ENCODE data around the gene OR3A2.
"Not testable (repeated sequence)": the region's sequence is repeated elsewhere in the genome, so short reads cannot be mapped to it uniquely, and the experiment has no call there.

Gene OR3A2

DNA sequence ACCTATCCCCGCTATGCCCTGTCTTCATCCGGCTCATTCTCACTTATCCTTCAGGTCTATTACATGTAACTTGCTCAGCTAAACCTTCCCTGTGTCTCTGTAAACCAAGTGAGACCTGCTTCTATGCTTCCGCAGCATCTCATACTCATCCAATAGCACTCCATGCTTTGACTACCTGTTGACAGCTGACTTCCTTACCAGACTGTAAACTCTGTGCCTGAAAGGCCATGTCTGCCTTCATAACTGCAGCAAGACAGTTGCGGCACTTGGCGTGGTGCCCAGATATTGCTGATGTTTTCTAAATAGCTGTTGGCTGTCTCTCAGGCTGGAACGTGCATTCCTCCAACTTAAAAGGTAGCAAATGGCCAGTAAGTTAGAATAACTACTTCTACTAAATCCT is 13.9 kb upstream of the OR3A2 start:
- TF ChIP-seq, protein P1, sequence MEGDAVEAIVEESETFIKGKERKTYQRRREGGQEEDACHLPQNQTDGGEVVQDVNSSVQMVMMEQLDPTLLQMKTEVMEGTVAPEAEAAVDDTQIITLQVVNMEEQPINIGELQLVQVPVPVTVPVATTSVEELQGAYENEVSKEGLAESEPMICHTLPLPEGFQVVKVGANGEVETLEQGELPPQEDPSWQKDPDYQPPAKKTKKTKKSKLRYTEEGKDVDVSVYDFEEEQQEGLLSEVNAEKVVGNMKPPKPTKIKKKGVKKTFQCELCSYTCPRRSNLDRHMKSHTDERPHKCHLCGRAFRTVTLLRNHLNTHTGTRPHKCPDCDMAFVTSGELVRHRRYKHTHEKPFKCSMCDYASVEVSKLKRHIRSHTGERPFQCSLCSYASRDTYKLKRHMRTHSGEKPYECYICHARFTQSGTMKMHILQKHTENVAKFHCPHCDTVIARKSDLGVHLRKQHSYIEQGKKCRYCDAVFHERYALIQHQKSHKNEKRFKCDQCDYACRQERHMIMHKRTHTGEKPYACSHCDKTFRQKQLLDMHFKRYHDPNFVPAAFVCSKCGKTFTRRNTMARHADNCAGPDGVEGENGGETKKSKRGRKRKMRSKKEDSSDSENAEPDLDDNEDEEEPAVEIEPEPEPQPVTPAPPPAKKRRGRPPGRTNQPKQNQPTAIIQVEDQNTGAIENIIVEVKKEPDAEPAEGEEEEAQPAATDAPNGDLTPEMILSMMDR (conservative IDR thresholded peaks at IDR 0.05): no peak
- TF ChIP-seq ZFX (IDR thresholded peaks at IDR 0.05): no peak
- no peak overlapping the region for H3K27ac ChIP-seq

GRCh38 chr17:3398310-3398709 is 12.2 kb upstream of the OR3A2 start, which contains the start of gene OR1E1:
Gene OR1E1, minus strand, starts transcription at chr17:3398410. Its CDS starts 0 bp downstream, at chr17:3398410.
- TF ChIP-seq, protein P1 (conservative IDR thresholded peaks at IDR 0.05): no peak
- no peak for TF ChIP-seq ZFX (IDR thresholded peaks at IDR 0.05)
- H3K27ac ChIP-seq: no peak within 1 kb of the TSS

DNA sequence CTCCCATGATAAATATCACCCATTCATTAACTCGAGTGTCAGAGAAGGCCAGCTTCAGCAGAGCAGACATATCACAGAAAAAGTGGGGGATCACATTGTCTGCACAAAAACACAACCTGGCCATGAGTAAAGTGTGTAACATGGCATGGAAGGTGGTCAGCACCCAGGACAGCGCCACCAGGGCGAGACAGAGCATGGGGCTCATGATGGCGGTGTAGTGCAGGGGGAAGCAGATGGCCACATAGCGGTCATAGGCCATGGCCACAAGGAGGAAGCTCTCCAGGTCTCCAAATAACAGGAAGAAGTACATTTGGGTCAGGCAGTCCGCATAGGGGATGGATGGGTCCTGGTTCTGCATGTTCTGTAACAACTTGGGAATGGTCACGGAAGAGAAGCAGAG is 11.7 kb upstream of the OR3A2 start:
- not testable (repeated sequence) for H3K27ac ChIP-seq

- TF ChIP-seq, protein P1 (conservative IDR thresholded peaks at IDR 0.05): no peak
- TF ChIP-seq ZFX (IDR thresholded peaks at IDR 0.05): no peak
- H3K27ac ChIP-seq: no peak overlapping the region
Observed at GRCh38 chr17:3389791-3390190, 3.7 kb upstream of the OR3A2 start.

DNA sequence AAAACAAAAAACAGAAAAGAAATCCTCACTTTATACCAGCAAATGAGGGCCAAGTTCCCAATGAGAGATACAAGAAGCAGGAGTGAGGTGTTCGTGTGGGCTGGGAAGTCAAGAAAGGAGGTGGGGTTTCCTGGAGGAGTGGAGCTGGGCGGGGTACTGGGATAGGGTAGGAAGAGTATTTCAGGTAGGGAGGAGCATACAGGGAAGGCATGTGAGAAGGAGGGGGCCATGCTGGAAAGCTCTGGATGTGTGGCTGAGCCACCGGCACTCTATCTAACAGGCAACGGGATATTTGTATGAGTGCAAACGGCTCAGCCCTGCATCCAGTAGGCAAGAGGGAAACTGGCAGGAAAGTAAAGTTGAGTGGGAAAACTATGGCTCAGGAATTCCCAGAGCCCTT is 4.2 kb downstream of the OR3A2 start:
- H3K27ac ChIP-seq: no peak overlapping the region
- TF ChIP-seq, protein P1 (conservative IDR thresholded peaks at IDR 0.05): no peak
- no peak for TF ChIP-seq ZFX (IDR thresholded peaks at IDR 0.05)

DNA sequence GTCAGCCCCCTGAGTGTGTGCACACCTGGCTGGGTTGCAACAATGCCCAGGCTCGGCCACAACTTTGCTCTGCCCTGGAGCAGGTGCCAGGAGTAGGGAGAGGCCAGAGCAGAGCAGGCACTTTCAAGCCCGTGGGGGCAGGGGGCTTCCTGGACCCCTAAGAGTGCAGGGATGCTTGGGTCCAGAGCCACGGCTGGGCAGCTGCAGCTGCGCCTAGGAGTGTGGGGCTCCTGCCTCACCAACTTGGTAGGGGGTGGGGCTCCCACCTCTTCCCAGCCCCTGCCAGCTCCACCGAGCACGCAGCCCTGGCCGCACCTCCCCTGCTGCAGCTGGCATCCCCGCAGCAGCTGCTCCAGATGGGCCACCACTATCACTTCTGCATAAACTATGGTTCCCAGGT is 7.8 kb downstream of the OR3A2 start:
- TF ChIP-seq, protein P1 (conservative IDR thresholded peaks at IDR 0.05): no peak
- TF ChIP-seq ZFX (IDR thresholded peaks at IDR 0.05): no peak
- no peak overlapping the region for H3K27ac ChIP-seq

GRCh38 chr17:3371167-3371566 is 14.9 kb downstream of the OR3A2 start:
- not testable (repeated sequence) for H3K27ac ChIP-seq

DNA sequence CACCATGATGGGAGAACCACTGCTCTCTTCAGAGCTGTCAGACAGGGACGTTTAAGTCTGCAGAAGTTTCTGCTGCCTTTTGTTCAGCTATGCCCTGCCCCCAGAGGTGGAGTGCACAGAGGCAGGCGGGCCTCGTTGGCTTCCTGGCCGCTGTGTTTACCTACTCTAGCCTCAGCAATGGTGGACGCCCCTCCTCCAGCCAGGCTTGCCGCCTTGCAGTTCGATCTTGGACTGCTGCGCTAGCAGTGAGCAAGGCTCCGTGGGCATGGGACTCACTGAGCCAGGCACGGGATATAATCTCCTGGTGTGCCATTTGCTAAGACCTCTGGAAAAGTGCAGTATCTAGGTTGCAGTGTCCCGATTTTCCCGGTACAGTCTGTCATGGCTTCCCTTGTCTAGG is 43.3 kb downstream of the OR3A2 start:
- not testable (repeated sequence) for H3K27ac ChIP-seq

DNA sequence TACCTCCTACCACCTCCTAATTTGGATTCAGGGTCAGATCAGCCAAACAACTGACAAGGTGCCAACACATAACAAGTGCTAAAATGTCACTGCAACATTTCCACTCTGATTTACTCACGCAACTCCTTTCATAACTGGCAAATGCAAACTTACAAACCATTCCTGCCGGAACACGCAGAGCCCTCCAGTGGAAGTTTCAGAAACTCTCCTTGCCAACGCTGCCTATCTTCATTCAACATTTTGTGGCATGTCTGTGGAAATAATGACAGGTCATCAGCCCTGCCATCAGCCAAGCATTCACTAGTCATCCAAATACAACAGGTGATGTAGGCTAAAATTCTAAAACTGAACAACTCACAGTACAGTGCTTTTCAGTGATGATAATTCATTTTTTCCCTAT is 50.2 kb downstream of the OR3A2 start:
- no peak for TF ChIP-seq ZFX (IDR thresholded peaks at IDR 0.05)
- TF ChIP-seq, protein P1 (conservative IDR thresholded peaks at IDR 0.05): peak; percentile 41
- H3K27ac ChIP-seq: no peak overlapping the region

Data from C4-2B (cell line).